ENCODE results near the gene PDE3B. TPM values are rescaled to one million over a fixed set of nuclear protein-coding genes. Genes with fewer than 3 reads are reported as not detected.
A peak's percentile ranks its signal among the peaks of the same experiment; 100 is the strongest.

Gene PDE3B
- total and polyA plus RNA-seq, 2 of the 4 experiments (the other 2 are of a cell fraction) = 0.21 to 1.3 TPM

- H3K36me3 ChIP-seq (ENCODE audit: control insufficient read depth, insufficient read depth, low read length) = no peaks in the 10 kb centered on the region
- TF ChIP-seq CEBPB (IDR thresholded peaks at IDR 0.05; ENCODE audit: low read depth, low read length) (peak; percentile 67), SMC3 (IDR thresholded peaks at IDR 0.05; ENCODE audit: low read depth, low read length) (no peak), FOS (IDR thresholded peaks at IDR 0.05; ENCODE audit: low read depth, low read length) (no peak)
- H4K91ac ChIP-seq (ENCODE audit: insufficient read depth, low read depth, low read length) = no peak overlapping the region
- H3K9me1 ChIP-seq (ENCODE audit: insufficient read depth, low read length) = no peaks in the 10 kb centered on the region
- no peak overlapping the region for H3K4me3 ChIP-seq (ENCODE audit: insufficient read depth, low read depth, low read length)
- no peak overlapping the region for H3K23ac ChIP-seq (ENCODE audit: low read depth, low read length)
- no peak overlapping the region for H4K8ac ChIP-seq (ENCODE audit: low read depth in 2 of 2, low read length in 2 of 2)
- H2AK9ac ChIP-seq (replicated peaks; ENCODE audit: low read depth, low read length, poor library complexity) = no peak overlapping the region
- no peaks in the 10 kb centered on the region for H3K27me3 ChIP-seq (ENCODE audit: control insufficient read depth, insufficient read depth, low read length)
- no TSS peak for BruUV-seq (replicated peaks)
- no peak overlapping the region for H2BK5ac ChIP-seq (ENCODE audit: low read depth, low read length, poor library complexity, severe bottlenecking)
- ChIA-PET CTCF (no interaction called here), POLR2A (ENCODE audit: unreplicated experiment) (no interaction called here)
- H2AFZ ChIP-seq (replicated peaks; ENCODE audit: low read length, poor library complexity) = no peak overlapping the region
- no peak overlapping the region for H3K27ac ChIP-seq (ENCODE audit: insufficient read depth, low read length)
- ATAC-seq (ENCODE audit: low read depth) (no peak), DNase-seq (peak; percentile 22)
- no peak overlapping the region for H2BK120ac ChIP-seq (ENCODE audit: low read depth, low read length)
- no peak overlapping the region for H3K56ac ChIP-seq (ENCODE audit: extremely low read depth, insufficient read depth, low read length)
- no peak overlapping the region for H2AK5ac ChIP-seq (ENCODE audit: low read depth, low read length)
- H3K4me2 ChIP-seq (ENCODE audit: low read depth, low read length) = no peak overlapping the region
- no peak overlapping the region for H3K14ac ChIP-seq (replicated peaks; ENCODE audit: low read depth, low read length)
- H3K9me3 ChIP-seq (ENCODE audit: control insufficient read depth, insufficient read depth, low read length) = no peaks in the 10 kb centered on the region
- no peaks in the 10 kb centered on the region for H3K4me1 ChIP-seq (ENCODE audit: control insufficient read depth, insufficient read depth, low read length)
- no peak overlapping the region for H3K9ac ChIP-seq (ENCODE audit: low read depth, low read length)
- H2BK20ac ChIP-seq (ENCODE audit: low read depth, low read length) = no peak overlapping the region
- H4K5ac ChIP-seq (ENCODE audit: low read depth, low read length) = no peak overlapping the region
- H2BK15ac ChIP-seq (ENCODE audit: low read depth, low read length) = no peak overlapping the region
- dilution Hi-C loops (cut with HindIII; ENCODE audit: low sequenced_read_pairs, unreplicated experiment) = no loop called here
- in situ Hi-C loops (cut with MboI; ENCODE audit: low sequenced_read_pairs) = no loop called here
- H4K20me1 ChIP-seq (ENCODE audit: insufficient read depth, low read length) = no peaks in the 10 kb centered on the region
- no peak overlapping the region for H3K18ac ChIP-seq (ENCODE audit: low read depth, low read length)
- H3K4ac ChIP-seq (ENCODE audit: low read depth, low read length) = no peak overlapping the region
- intact Hi-C loops (cut with micrococcal nuclease) = no loop called here
- no peaks in the 10 kb centered on the region for H3K79me1 ChIP-seq (ENCODE audit: low read depth in 1 of 2, low read length in 2 of 2)
These were observed 228.4 kb downstream of the PDE3B start for GRCh38 chr11:14872032-14872431.

Data from IMR-90 (cell line).